Tongue (tissue), 2 donors: ENCODE results near the gene PPP1R12B. TPM values are rescaled to one million over a fixed set of nuclear protein-coding genes. Genes with fewer than 3 reads are reported as not detected.
"Not testable (repeated sequence)": the region's sequence is repeated elsewhere in the genome, so short reads cannot be mapped to it uniquely, and the experiment has no call there.

Experiments
- DNase-seq: peaks from one replicate; pipeline ENCODE4 v3.0.0-alpha.2; 2015
- total RNA-seq: library from RNA; depleted of rRNA; stranded (reverse); fragments of >200 nt; gene quantifications from one replicate; pipeline ENCODE4 v1.2.3, GENCODE V29; 2014

PPP1R12B gene
- total RNA-seq, 1 donor from 2014 or later = 203 TPM

GRCh38 chr1:202585590-202585933, 237.1 kb downstream of the PPP1R12B start:
- DNase-seq = no peak

DNA sequence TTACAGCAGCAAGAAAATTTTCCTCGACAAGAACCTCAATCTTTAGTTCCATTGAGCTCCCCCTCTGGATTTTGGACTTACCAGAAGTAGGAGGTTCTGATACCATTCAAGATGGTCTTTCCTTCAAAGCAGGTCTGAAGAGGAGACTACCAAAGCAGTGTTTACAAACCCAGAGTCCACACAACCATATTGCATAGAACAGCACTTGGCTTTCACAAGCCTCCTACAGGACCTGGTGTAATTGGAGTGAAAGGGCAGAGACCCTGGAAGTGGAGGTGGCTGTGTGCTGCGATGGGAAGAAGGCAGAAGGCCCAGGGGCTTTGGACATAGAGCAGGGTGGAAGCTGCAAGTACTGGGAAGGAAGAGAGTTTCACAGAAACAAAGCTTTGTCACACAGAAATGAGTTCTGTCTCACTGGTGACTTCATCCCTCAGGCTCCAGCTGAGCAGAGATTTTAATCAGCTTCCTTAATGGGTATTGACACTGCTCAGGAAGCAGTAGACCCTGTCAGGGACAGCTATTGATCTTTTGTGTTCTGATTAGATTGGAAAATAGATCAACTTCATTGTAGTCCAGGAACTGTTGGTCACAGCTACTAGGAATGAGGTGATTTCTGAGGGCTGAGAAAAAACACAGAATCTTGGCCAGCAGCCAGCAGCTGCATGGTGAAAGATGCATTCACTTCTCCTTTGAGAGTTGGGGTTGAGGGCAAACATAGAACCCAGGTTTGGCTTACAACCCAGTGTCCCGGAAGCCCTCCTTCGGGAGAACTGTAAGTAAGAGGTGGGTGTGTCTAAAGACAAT, 237.7 kb downstream of the PPP1R12B start:
- DNase-seq = peak; percentile 70

- no peak for DNase-seq
These were observed 238.4 kb downstream of the PPP1R12B start for GRCh38 chr1:202586871-202587270.

- no peak for DNase-seq
These were observed 239.5 kb downstream of the PPP1R12B start for GRCh38 chr1:202587859-202588485.

GRCh38 chr1:202588503-202589189, 240.1 kb downstream of the PPP1R12B start:
- no peak for DNase-seq

DNA sequence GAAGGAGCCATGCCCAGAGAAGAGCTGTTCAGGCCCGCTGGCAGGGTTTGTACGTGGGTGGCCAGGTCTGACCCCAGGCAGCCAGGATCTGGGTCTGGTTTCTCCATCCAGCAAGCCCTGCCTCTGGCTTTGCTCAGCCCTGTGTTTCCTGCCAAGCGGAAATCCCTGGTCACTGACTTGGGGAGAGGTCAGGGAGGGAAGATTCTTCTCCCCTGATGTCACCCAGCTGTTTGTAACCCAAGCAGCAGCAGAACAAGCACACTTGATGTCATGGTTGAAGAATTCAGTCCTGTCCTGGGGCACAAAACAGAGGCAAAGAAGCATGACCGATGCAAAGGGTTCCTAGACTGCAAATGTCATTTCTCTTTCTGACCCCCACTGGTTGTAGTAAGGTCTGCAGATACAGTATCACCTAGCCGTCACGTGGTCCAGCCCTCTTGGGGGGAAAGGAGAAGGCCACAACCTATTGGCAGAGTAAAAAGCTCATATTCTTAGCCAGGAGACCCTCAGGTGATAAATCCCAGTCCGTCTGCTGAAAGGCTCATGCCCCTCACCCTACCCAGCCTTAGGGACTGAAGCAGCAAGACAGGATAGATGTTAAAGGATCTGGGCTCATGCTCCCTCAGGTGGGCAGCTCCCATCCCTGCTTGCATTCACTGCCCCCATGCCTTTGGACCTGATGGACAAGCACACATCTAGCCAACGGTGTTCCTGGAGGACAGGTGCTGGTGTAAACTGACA, 240.9 kb downstream of the PPP1R12B start:
- peak; percentile 96 for DNase-seq

GRCh38 chr1:202590126-202590525, 241.6 kb downstream of the PPP1R12B start:
- DNase-seq = no peak

GRCh38 chr1:202590975-202591411, 242.5 kb downstream of the PPP1R12B start:
- DNase-seq = no peak

- DNase-seq = no peak
These were observed 243.0 kb downstream of the PPP1R12B start for GRCh38 chr1:202591515-202591914.

GRCh38 chr1:202592146-202592545, 243.6 kb downstream of the PPP1R12B start:
- no peak for DNase-seq

DNA sequence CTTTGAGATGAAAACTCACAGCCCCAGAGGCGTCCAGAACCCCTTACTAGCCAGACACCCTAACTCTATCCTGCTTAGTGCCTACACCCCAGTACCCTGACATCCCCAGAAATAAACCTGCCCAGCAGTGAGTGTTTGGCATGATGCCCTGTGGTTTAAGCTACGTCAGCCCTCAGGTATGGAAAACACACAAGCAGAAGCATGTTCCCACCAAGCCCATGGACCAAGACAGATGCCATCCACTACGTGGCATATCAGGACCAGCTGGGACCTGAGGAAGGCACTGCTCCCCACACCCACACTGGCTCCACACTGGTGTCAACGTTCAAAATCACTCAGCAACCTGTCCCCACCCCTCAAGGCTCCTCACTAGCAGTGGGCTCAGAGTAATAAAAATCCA, 245.3 kb downstream of the PPP1R12B start:
- no peak for DNase-seq

DNA sequence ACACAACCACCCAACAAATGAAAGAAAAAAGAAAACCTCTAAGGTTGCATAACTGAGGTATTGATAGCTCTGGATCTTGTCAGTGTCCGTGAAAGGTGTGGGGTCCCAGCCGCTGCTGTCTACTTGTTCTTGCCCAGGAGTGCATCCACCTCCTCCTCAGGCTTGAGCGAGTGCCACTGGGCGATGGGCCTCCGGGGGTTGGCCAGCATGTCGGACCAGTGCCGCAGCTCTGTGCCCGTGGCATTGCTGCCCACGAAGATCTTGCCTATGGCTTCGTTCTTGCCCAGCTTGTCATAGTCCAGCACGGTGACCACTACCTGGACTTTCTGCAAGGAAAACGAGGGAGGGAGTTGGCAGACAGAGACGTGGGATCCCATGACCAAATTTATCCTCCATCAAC, 248.1 kb downstream of the PPP1R12B start:
- DNase-seq = no peak

DNA sequence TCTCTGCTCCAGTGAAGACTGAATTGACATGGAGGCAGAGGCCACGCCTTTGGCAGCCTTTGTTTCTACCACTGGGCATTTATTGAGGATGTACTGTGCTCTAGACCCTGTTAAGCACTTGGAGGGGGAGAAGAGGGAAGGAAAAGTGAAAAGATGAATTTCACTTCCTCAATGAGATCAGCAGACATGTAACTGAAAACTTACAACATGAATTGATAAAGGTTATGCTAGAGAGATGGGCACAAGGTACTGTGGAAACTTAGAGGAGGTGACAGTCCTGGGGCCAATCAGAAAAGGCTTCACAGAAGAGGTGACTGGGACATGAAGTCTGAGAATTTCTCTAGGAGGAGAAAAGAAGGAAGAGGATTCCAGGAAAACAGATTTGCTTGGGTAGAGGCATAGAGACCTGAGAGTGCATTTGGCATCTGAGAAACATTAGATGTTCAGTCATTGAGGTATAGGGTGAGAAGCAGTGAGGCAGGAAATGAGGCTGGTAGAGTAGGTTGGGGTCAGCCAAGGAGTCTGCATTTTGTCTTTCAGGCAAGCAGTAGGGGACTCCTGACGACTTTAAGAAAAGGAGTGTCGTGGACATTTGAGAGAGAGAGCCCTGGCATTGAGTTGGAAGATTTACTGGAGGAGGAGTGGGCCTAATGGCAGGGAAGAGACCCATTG, 248.7 kb downstream of the PPP1R12B start:
- DNase-seq = no peak

GRCh38 chr1:202599669-202600431, 251.4 kb downstream of the PPP1R12B start:
- peak; percentile 80 for DNase-seq

DNA sequence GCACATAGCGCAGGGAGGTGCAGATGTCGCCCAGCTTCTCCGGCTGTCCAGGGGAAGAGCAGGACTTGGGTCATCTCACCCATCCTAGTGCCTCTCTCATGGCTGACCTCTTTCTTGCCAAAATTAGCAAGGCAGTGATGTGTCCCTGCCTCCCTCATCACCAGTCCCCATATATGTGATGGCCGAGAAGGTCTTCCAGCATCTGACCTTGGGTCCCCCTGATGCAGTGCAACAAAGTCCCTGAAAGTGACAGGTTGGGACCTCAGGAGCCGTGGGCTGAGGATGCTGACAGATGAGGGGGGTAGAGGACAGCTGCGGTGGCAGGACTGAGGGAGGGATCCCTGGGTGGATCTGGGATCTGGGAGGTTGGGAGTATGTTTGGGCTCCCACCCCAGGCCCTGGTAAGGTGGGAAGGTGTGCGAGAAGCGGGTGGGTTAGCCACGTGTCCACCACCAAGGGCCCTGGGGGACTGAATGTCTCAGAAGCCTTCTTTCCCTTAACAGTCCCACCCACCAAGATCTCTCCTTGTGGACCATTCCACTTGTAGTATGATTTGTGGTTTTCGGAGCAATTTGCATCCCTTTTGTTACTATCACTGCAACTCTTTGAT, 252.0 kb downstream of the PPP1R12B start:
- DNase-seq = no peak

- DNase-seq = no peak
These were observed 254.9 kb downstream of the PPP1R12B start for GRCh38 chr1:202603435-202603834.

DNA sequence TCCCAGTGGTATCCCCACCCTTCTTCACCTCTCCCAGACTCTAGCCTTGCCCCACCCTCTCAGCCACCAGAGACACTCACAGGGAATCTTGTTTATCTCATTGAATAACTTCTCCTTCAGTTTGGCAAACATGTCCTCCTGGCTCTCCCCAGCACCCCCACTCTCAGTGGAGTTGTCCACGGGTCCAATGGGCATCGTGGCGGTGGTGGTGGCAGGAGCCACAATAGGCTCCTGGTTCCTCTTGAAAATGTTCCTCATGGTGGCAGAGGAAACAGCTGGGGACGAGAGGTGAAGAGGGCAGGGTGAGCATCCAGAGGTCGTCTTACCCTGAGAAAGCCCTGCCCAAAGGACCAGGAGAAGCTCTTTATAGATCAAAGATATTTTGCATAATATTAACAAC, 257.0 kb downstream of the PPP1R12B start:
- DNase-seq = no peak

GRCh38 chr1:202612036-202612435, 263.5 kb downstream of the PPP1R12B start:
- DNase-seq = not testable (repeated sequence)

- no peak for DNase-seq
These were observed 265.1 kb downstream of the PPP1R12B start for GRCh38 chr1:202613571-202613970.

DNA sequence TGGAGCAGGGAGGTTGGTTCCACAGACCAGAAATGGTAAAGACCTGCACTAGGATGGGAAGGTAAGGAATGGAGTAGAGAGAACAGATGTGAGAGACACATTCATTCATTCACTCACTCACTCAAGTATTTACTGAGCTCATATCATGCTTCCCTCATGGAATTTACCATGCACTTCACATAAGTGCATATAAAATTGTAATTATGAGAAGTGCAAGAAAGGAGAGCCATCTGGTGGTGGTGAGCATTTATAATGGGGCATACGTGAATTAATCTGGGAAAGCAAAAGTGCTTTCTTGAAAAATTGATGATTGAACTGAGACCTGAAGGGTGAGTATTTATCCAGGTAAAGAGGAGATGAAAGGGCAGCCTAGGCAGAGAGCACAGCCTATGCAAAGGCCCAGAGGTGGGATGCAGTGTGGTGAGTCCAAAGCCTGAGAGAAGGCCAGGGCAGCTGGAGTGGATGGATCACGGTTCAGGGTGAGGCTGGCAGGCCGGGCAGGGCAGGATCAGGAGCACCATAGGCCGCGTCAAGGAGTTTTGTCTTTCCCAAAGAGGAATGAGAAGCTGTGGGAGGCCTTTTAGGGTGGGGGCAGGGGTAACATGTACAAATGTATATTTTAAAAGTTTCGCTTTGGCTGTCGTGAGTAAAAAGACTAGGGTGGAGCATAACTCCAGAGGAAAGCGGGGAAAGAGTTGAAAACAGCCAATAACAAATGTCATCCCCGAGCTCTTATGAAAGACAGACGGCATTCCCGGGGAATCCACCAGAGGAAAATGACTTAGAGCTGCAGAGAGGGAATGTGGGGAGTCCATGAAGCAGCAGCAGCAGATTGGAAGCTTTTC, 266.1 kb downstream of the PPP1R12B start:
- DNase-seq = peak; percentile 42
